Measurements from ENCODE around the gene ZNF33A.
"Not testable (repeated sequence)": the region's sequence is repeated elsewhere in the genome, so short reads cannot be mapped to it uniquely, and the experiment has no call there.

ZNF33A gene

GRCh38 chr10:38010119-38010903 lies at the start of gene ZNF33A:
Gene ZNF33A, plus strand, starts transcription at chr10:38010675. Its CDS starts 1,667 bp downstream, at chr10:38012342.
- peak; percentile 42 to 81 for DNase-seq

- no peak for DNase-seq
Measured at GRCh38 chr10:37965006-37965405, 45.5 kb upstream of the ZNF33A start.

GRCh38 chr10:37972396-37972795 lies 38.1 kb upstream of the ZNF33A start:
- DNase-seq = no peak

GRCh38 chr10:37975401-37975991 lies 35.0 kb upstream of the ZNF33A start:
- no peak for DNase-seq

GRCh38 chr10:37976091-37976879 lies 34.2 kb upstream of the ZNF33A start, which contains the start of gene ZNF25:
Gene ZNF25, minus strand, starts transcription at chr10:37976647. Its CDS starts 4,925 bp downstream, at chr10:37971722.
- DNase-seq = peak; percentile 76 to 87

- no peak for DNase-seq
Measured at GRCh38 chr10:37976880-37977203, 33.6 kb upstream of the ZNF33A start.

- DNase-seq = no peak
Measured at GRCh38 chr10:37991655-37992054, 18.8 kb upstream of the ZNF33A start.

- no peak for DNase-seq
Measured at GRCh38 chr10:37992083-37992482, 18.4 kb upstream of the ZNF33A start.

GRCh38 chr10:37998920-37999319 lies 11.6 kb upstream of the ZNF33A start:
- DNase-seq = not testable (repeated sequence)

GRCh38 chr10:38000474-38000873 lies 10.0 kb upstream of the ZNF33A start:
- not testable (repeated sequence) for DNase-seq

GRCh38 chr10:38003026-38003425 lies 7.4 kb upstream of the ZNF33A start:
- no peak for DNase-seq

GRCh38 chr10:38003588-38003987 lies 6.9 kb upstream of the ZNF33A start:
- no peak for DNase-seq

GRCh38 chr10:38007551-38007950 lies 2.9 kb upstream of the ZNF33A start:
- no peak for DNase-seq

- DNase-seq = no peak
Measured at GRCh38 chr10:38007991-38008390, 2.5 kb upstream of the ZNF33A start.

GRCh38 chr10:38016354-38016753 lies 5.9 kb downstream of the ZNF33A start:
- DNase-seq = no peak

- DNase-seq = not testable (repeated sequence)
Measured at GRCh38 chr10:38019124-38019523, 8.6 kb downstream of the ZNF33A start.

- DNase-seq = no peak
Measured at GRCh38 chr10:38025283-38025682, 14.8 kb downstream of the ZNF33A start.

GRCh38 chr10:38027986-38028385 lies 17.5 kb downstream of the ZNF33A start:
- DNase-seq = no peak

- DNase-seq = no peak
Measured at GRCh38 chr10:38032886-38033285, 22.4 kb downstream of the ZNF33A start.

GRCh38 chr10:38038107-38038931 lies 27.8 kb downstream of the ZNF33A start:
- no peak for DNase-seq

- DNase-seq = no peak
Measured at GRCh38 chr10:38038932-38039245, 28.4 kb downstream of the ZNF33A start.

- DNase-seq = no peak
Measured at GRCh38 chr10:38043516-38043915, 33.0 kb downstream of the ZNF33A start.

- DNase-seq = no peak
Measured at GRCh38 chr10:38045129-38045528, 34.7 kb downstream of the ZNF33A start.
